Vagina (tissue), 2 donors: ENCODE results near the gene TRMT1L.

Experiments
- POLR2A ChIP-seq, 2 donors: fragments of 450-650 bp; IDR thresholded peaks; one replicate each; pipeline ENCODE4 v1.6.1; 2017; ENCODE audit warnings: antibody characterized with exemption in 2 of 2, mild to moderate bottlenecking in 2 of 2, moderate library complexity in 2 of 2
- POLR2AphosphoS5 ChIP-seq, 2 donors: sonication (generic); formaldehyde crosslinking; IDR thresholded peaks; one replicate each; pipeline ENCODE4 v1.9.0; 2017; ENCODE audit warnings: antibody characterized with exemption in 2 of 2, mild to moderate bottlenecking in 2 of 2, low read depth in 1 of 2; ENCODE audit not compliant: insufficient read depth in 1 of 2
- TF ChIP-seq, protein P1 (sequence below), 3 experiments: fragments of 450-650 bp in 2 of 3; fragments of 200-600 bp in 1 of 3; sonication (generic) in 1 of 3; IDR thresholded peaks; one replicate each; pipeline ENCODE4 v1.5.1; 2017 to 2019; ENCODE audit warnings: antibody characterized with exemption in 3 of 3, mild to moderate bottlenecking in 2 of 3, moderate library complexity in 2 of 3

DNA sequence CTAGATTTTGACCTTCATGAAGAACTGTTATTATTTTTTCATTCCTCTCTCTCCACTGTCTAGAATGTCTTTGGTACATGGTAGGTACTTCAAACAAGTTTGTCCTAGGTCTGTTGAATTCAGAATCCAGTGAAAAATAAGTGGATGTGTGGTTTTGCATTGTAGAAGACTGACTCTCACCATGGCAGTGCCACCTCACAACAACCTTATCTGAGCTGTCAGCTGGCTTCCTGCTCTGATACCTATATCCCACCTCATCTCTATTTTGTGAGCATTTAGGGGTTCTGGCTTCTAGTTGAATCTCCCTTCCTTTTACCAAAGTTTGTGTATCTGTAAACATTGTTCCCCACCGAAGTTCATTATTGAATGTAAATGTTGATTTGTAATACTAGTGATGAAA is 9.4 kb upstream of the TRMT1L start:
- TF ChIP-seq, protein P1, sequence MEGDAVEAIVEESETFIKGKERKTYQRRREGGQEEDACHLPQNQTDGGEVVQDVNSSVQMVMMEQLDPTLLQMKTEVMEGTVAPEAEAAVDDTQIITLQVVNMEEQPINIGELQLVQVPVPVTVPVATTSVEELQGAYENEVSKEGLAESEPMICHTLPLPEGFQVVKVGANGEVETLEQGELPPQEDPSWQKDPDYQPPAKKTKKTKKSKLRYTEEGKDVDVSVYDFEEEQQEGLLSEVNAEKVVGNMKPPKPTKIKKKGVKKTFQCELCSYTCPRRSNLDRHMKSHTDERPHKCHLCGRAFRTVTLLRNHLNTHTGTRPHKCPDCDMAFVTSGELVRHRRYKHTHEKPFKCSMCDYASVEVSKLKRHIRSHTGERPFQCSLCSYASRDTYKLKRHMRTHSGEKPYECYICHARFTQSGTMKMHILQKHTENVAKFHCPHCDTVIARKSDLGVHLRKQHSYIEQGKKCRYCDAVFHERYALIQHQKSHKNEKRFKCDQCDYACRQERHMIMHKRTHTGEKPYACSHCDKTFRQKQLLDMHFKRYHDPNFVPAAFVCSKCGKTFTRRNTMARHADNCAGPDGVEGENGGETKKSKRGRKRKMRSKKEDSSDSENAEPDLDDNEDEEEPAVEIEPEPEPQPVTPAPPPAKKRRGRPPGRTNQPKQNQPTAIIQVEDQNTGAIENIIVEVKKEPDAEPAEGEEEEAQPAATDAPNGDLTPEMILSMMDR (IDR thresholded peaks at IDR 0.05): no peak
- TF ChIP-seq POLR2A (IDR thresholded peaks at IDR 0.05) (no peak), POLR2AphosphoS5 (IDR thresholded peaks at IDR 0.05; ENCODE audit: insufficient read depth in 1 of 2, low read depth in 1 of 2) (no peak)
